ENCODE results near the gene CLEC3A.
"Not testable (repeated sequence)": the region's sequence is repeated elsewhere in the genome, so short reads cannot be mapped to it uniquely, and the experiment has no call there.

Gene CLEC3A, protein sequence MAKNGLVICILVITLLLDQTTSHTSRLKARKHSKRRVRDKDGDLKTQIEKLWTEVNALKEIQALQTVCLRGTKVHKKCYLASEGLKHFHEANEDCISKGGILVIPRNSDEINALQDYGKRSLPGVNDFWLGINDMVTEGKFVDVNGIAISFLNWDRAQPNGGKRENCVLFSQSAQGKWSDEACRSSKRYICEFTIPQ

GRCh38 chr16:78022347-78023060 is at the start of gene CLEC3A:
Gene CLEC3A (plus strand): TSS chr16:78022548. CDS start chr16:78022627, 79 bp downstream.
- in situ Hi-C loops (cut with MboI; ENCODE audit: low sequenced_read_pairs) = no loop called here

DNA sequence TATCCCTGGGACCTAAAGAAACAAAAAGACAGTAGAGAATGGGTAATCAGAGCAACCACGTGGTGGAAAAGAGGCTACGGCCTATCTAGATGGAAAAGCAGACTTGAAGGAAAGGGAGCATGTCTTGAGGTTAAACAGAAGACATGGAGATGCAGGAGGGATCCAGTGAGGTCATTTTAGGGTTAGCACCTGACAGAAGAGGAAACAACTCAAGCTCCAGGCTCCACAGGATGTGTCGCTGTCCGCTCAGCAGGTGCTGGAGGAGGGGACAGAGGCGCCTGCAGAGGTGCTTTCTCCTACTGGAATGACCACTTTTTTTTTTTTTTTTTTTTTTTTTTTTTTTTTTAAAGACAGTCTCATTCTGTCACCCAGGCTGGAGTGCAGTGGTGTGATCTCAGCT is 47.5 kb upstream of the CLEC3A start:
- in situ Hi-C loops (cut with MboI; ENCODE audit: low sequenced_read_pairs) = loop anchor here (10.0 kb wide), 1 partner anchor 300 kb away; no protein-coding TSS in a partner anchor

GRCh38 chr16:77975942-77976341 is 46.4 kb upstream of the CLEC3A start:
- in situ Hi-C loops (cut with MboI; ENCODE audit: low sequenced_read_pairs) = loop anchor here (10.0 kb wide), 1 partner anchor 301 kb away; no protein-coding TSS in a partner anchor

- in situ Hi-C loops (cut with MboI; ENCODE audit: low sequenced_read_pairs) = loop anchor here (10.0 kb wide), 1 partner anchor 303 kb away; no protein-coding TSS in a partner anchor
Observed at GRCh38 chr16:77977339-77977738, 45.0 kb upstream of the CLEC3A start.

DNA sequence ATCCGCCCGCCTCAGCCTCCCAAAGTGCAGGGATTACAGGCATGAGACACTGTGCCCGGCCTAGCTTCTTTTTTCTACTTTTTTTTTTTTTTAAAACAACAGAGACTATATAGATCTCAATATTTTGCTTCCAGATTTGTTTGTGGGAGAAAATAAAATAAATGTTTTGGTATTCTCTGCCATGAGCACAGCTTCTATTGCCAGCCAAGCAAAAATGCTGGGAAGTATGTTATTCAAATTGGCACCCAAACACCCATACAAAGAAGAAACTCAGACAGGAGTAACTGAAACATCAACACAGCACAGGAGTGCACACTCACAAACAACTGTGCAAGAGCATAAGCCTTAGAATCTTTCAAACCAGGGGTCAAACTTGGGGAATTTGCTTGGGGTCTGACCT is 37.2 kb upstream of the CLEC3A start:
- in situ Hi-C loops (cut with MboI; ENCODE audit: low sequenced_read_pairs) = no loop called here

DNA sequence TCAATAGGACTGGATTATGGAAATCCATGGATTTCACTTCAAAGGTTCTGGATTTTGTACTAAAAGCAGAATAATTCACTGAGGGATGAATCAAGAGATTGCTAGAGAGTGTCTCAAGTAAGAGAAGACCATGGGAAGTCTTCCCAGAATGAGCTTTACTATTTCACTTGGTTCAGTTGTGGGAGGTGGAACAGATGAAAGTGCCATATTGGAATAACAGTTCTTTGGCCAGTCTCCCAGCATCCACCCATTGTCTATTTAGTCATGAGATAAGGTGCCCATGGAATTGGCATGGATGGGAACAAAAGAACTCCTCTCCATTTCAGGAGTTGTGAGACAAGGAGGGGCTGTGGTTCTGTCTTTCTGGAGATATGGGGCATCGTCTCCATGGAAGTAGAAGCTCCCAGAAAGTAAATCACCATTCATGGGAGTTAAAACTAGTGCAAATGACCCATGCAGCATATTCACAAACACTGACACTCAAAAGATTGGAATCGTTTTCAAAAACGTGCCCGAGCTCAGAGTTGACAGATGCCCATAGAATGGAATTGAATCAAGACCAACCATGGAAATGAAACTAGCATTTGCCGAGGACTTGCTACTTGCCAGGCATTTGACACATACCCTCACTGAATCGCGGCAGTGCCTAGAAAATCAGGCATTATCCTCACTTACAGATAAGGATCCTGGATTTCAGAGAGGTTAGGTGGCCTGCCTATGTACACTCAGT is 36.2 kb upstream of the CLEC3A start:
- in situ Hi-C loops (cut with MboI; ENCODE audit: low sequenced_read_pairs) = no loop called here

DNA sequence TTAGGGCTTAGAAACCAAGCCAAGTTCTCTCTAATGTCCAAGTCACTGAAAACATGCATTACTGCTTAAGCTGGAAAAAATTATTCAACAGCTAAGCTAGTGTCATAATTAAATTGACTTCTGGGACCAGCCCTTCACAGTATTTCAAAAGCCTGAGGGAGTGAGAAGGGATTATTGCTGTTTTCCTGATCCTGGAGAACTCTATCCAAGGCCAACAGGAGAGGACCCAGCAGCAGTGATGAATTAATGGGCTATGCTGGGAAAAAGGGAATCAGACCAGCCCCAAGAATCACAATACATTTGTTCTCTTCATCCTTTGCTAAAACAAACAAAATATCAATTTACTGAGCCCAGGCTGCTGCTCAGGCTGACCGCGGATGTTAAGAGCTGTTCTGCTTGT is 34.5 kb upstream of the CLEC3A start:
- in situ Hi-C loops (cut with MboI; ENCODE audit: low sequenced_read_pairs) = no loop called here

- in situ Hi-C loops (cut with MboI; ENCODE audit: low sequenced_read_pairs) = no loop called here
Observed at GRCh38 chr16:77989846-77990245, 32.5 kb upstream of the CLEC3A start.

DNA sequence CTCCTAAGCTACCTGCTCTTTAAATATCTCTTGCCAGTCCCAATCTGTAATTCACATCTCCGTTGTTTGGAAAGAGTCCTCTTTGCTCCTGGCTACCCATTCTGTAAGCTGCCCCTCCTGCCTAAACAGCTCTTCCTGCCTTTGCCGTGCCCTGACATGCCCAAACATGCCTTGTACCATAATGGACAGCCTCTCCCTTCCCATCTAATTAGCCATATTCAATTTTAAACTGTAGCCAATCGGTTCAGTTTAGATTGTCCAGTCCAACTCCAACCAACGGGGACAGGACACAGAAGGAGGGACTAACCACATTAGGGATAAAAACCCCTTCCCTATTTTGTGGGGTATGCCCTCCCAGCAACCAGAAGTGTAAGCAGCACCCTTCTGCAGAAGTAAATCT is 30.6 kb upstream of the CLEC3A start:
- in situ Hi-C loops (cut with MboI; ENCODE audit: low sequenced_read_pairs) = no loop called here

- in situ Hi-C loops (cut with MboI; ENCODE audit: low sequenced_read_pairs) = not testable (repeated sequence)
Observed at GRCh38 chr16:77992381-77992780, 30.0 kb upstream of the CLEC3A start.

- in situ Hi-C loops (cut with MboI; ENCODE audit: low sequenced_read_pairs) = no loop called here
Observed at GRCh38 chr16:77993111-77993985, 29.0 kb upstream of the CLEC3A start.

DNA sequence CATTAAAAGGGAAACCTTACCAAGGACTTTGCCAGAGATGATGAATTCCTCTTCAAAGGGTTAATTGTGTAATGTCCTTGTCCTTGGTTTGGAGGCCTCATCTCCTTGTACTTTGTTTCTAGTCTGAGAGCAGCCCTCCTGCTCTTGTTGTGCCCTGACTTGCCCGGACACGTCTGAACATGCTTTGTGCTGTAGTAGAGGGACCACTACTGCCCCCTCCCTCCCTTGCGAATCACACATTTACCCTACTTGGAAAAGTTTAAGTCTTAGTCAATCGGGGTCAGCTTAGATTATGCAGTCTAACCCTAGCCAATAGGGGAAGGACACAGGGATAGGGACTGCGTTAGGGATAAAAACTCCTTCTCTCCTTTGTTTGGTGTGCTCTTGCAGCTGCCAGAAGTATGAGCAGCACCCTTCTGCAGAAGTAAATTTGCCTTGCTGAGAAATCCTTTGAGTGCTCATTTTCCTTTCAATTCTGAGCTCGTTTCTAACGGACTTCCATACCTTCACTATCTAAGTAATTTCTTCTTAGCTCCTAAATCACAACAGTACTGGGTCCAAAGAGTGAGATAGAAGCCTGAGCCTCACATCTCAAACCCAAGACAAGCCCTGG is 26.4 kb upstream of the CLEC3A start:
- in situ Hi-C loops (cut with MboI; ENCODE audit: low sequenced_read_pairs) = no loop called here

DNA sequence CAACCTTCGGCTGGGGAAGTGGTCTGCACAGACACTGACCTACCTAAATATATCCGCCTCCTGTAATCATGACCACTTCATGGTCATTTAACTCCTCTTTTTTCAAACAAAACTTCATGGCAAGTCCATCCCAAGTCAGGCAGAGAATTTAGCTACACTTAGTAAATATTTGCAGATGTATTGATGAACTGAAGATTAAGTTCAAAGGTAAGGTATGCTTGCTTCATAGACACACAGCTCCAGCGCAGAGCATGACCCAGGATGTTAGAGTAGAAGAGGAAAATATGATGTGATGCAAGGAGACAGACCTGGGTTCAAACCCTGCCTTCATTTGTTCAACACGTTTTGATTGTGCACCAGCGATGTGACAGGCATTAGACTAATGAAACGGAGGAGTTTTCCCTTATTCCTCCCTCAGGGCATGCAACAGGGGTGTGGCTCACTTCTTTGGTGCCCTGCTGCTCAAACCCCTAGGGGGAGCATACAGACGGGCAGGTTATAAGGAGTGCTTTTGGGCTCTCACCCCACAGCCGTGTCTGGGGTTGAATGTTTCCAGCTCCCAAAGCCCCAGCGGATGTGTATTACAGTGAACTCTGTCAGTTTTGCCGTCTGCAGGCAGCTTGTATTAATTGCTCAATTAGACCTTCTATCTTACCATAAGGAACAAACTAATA is 23.9 kb upstream of the CLEC3A start:
- in situ Hi-C loops (cut with MboI; ENCODE audit: low sequenced_read_pairs) = no loop called here

DNA sequence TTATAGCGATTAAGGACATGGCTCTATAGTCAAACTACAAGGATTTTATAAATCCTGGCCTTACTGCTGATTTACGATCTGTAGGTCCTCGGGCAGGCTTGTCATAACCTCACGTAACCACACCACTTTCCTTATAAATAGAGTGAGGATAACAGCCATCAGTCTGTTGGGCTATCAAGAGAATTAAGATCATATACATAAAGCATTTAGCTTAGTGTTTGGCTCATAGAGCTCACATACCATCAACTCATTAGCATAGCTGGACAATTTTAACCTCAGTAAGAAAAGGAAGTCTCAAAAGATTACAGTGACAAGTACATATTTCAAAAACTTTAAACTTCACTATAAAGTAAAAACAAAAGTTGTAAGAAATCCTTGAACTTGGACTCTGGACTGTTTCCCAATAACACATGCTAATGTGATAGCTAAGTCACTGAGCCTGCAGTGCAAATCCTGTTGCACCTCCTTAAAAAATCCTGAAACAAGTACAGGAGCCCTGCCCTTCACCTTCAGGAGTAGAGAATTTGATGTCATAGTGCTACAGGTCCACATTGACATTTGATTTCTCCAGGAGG is 20.8 kb upstream of the CLEC3A start:
- in situ Hi-C loops (cut with MboI; ENCODE audit: low sequenced_read_pairs) = no loop called here

DNA sequence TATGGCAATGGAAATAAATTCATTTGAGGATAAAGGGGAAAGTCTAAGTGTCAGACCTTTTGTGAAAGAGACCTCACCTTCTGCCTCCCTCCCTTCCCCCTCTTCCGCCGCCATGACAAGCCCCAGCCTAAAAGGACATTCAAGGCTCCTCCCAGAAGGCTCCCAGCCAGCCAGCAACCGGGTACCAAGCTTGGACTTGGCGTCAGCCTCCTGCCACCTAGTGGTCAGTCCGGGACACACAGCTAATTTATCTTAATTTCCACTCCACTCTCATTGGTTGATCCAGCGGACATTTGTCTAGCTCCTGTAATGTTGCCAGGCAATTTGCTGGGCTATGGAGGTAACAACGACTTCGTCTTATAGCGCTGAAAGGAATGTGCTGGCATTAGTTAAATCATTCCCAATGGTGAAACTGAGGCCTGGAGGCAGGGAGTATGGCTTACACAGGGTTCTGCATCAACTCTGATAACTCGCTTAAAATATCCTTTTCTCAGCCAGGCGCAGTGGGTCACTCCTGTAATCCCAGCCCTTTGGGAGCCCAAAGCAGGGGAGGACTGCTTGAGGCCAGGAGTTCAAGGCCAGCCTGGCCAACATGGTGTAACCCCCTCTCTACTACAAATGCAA is 19.3 kb upstream of the CLEC3A start:
- in situ Hi-C loops (cut with MboI; ENCODE audit: low sequenced_read_pairs) = no loop called here

GRCh38 chr16:78004517-78004916 is 17.8 kb upstream of the CLEC3A start:
- in situ Hi-C loops (cut with MboI; ENCODE audit: low sequenced_read_pairs) = no loop called here

GRCh38 chr16:78005881-78006280 is 16.5 kb upstream of the CLEC3A start:
- in situ Hi-C loops (cut with MboI; ENCODE audit: low sequenced_read_pairs) = no loop called here

- in situ Hi-C loops (cut with MboI; ENCODE audit: low sequenced_read_pairs) = no loop called here
Observed at GRCh38 chr16:78007121-78007520, 15.2 kb upstream of the CLEC3A start.

DNA sequence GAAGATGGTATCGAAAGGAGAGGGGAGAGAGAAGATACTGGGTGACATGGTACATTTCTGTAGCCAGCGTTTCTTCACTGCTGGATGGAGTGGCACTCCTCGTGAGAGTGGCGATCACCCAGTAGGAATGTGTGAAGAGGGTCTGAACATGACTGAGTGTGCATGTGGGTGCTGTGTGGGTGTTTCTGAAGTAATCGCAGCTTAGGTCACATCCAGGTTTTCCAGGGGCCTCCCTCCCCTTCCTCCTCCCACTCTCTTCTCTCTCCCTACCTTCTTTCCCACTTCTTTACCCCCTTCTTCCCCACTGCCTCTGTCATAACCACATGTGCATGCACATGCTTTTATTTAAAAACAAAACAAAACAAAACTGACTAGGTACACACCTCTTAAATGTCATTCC is 1.8 kb downstream of the CLEC3A start:
- in situ Hi-C loops (cut with MboI; ENCODE audit: low sequenced_read_pairs) = no loop called here
